ENCODE results near the gene YIPF5. TPM values are rescaled to one million over a fixed set of nuclear protein-coding genes. Genes with fewer than 3 reads are reported as not detected.

Gene YIPF5
- total and polyA plus RNA-seq, 8 donors, result 5.6 to 41.6 (median 31.6) TPM

DNA sequence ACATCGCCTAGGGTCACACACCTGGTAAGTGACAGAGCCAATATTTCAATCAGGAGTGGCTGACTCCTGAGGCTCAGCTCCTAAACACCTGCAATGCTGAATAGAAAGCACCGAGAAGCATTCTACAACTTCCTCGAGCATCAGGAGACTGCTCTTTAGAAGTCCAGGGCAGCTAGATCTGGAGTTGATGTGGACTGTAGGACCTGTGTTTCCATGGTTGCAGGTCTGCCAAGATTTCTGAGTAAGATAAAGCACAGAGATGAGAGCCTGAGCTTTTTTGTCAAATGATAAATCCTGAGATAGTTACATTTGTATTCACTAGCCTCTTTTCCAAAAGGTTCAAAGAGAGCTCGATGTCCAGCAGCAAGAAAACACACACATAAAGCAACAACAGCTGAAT is 43.8 kb downstream of the YIPF5 start:
- Histone ChIP-seq H3K4me3 (no peak overlapping the region), H3K27ac (no peak overlapping the region), H3K4me1 (no peaks in the 10 kb centered on the region), H3K36me3 (no peaks in the 10 kb centered on the region), H3K27me3 (no peaks in the 10 kb centered on the region), H3K9me3 (no peaks in the 10 kb centered on the region)
- no peak for ATAC-seq
- FAIRE-seq, result no peak
- DNase-seq, result no peak
- WGBS, 2 donors, result 79 to 89% methylated on average over 4 of the region's 4 CpGs
- TF ChIP-seq, protein P1, sequence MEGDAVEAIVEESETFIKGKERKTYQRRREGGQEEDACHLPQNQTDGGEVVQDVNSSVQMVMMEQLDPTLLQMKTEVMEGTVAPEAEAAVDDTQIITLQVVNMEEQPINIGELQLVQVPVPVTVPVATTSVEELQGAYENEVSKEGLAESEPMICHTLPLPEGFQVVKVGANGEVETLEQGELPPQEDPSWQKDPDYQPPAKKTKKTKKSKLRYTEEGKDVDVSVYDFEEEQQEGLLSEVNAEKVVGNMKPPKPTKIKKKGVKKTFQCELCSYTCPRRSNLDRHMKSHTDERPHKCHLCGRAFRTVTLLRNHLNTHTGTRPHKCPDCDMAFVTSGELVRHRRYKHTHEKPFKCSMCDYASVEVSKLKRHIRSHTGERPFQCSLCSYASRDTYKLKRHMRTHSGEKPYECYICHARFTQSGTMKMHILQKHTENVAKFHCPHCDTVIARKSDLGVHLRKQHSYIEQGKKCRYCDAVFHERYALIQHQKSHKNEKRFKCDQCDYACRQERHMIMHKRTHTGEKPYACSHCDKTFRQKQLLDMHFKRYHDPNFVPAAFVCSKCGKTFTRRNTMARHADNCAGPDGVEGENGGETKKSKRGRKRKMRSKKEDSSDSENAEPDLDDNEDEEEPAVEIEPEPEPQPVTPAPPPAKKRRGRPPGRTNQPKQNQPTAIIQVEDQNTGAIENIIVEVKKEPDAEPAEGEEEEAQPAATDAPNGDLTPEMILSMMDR (IDR thresholded peaks at IDR 0.05), result no peak
- intact Hi-C loops (cut with DNase I), result no loop called here

DNA sequence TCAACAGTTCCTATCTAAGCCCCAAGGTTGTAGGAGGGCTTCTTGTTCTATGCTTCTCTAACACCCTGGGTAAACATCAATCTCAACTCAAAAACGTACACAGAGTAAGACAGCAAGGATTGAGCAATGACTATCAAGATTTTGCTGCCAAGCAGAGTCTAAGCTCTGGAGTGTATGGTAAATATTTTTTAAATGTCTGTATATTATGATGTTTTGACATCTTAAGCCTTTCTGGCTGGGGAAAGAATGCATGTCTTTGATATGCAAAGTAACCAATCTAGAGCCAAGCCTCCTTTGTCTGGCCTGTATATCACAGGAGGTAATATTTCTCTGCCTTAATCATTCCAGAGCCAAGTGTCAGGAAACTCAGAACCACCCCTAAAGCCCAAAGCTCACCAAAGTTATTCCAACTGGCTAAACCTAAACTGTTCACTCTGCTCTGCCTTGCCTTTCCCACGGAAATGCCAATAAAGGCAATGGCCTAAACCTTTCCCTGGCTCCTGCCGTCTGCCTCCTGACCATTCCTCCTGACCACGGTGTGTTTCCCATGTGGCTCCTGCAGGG is 45.2 kb downstream of the YIPF5 start:
- H3K27ac ChIP-seq, result no peak overlapping the region
- TF ChIP-seq, protein P1 (IDR thresholded peaks at IDR 0.05), result no peak
- H3K27me3 ChIP-seq, result no peaks in the 10 kb centered on the region
- H3K9me3 ChIP-seq, result no peaks in the 10 kb centered on the region
- no peaks in the 10 kb centered on the region for H3K36me3 ChIP-seq
- 65 to 67% methylated on average over 4 of the region's 4 CpGs for WGBS, 2 donors
- H3K4me3 ChIP-seq, result no peak overlapping the region
- intact Hi-C loops (cut with DNase I), result no loop called here
- ATAC-seq (no peak), DNase-seq (no peak), FAIRE-seq (no peak)
- no peaks in the 10 kb centered on the region for H3K4me1 ChIP-seq

DNA sequence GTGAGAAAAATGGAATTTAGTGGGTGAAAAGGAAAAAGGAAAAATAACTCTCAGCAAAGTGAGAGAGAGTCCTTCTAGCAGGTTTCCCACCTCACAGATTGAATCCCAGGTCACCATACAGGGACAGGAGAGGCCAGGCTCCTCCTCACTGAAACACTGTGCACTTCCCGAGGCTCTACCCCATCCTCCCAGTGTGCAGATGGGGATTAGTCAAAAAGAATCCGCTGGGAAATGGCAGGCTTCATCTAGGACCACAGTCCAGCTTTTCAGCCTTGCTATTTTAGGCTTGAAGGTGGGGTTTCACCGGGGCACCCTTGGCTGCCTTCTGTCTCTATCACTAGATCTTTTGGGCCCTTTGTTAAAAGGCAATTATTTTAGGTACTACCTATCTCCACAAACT is 47.8 kb downstream of the YIPF5 start:
- DNase-seq (no peak), ATAC-seq (no peak), FAIRE-seq (no peak)
- TF ChIP-seq, protein P1 (IDR thresholded peaks at IDR 0.05), result no peak
- intact Hi-C loops (cut with DNase I), result no loop called here
- Histone ChIP-seq H3K9me3 (no peaks in the 10 kb centered on the region), H3K27ac (no peak overlapping the region), H3K4me1 (no peaks in the 10 kb centered on the region), H3K36me3 (no peaks in the 10 kb centered on the region), H3K27me3 (no peaks in the 10 kb centered on the region), H3K4me3 (no peak overlapping the region)
- WGBS, 2 donors, result 87 to 88% methylated on average over 3 of the region's 3 CpGs

DNA sequence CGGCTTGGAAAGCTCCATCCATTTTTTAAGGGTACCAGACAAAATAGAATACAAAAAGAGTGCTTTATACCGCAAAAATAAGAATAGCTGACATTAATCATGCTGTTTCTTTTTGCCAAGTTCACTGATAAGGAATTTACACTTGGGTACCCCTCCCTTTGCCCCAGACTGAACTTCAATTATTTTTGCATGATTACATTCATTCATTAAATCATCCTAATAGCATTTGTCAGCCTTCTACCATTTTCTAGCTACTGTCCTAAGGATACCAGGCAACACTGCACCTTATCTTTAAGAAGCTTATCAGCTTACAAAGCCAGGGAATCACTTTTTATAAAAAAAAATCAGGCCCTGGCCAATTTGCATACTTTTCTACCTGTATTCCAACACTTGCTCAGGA is 48.4 kb downstream of the YIPF5 start:
- FAIRE-seq (no peak), ATAC-seq (no peak), DNase-seq (no peak)
- Histone ChIP-seq H3K4me3 (no peak overlapping the region), H3K9me3 (no peaks in the 10 kb centered on the region), H3K27me3 (no peaks in the 10 kb centered on the region), H3K27ac (no peak overlapping the region), H3K4me1 (no peaks in the 10 kb centered on the region), H3K36me3 (no peaks in the 10 kb centered on the region)
- WGBS, 2 donors, result 52 to 56% methylated on average over 2 of the region's 2 CpGs
- intact Hi-C loops (cut with DNase I), result no loop called here
- TF ChIP-seq, protein P1 (IDR thresholded peaks at IDR 0.05), result no peak

DNA sequence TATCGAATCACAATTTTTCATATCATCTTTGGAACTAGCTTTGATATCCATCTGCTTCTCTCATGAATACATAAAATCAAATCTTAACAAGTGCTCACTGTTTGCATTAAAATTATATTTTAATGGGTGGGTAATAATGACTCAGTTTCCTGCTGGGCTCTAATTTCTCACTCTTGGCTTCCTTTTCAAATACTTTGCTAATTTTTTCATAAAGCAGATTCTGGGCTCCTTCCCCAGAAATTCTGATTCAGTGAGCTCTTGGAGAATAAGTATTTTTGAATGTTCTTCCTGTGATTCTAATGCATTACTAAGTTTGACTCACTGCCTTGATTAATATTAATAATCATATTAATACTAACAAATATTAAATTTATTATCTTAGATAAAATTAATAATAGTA is 48.9 kb downstream of the YIPF5 start:
- H3K9me3 ChIP-seq, result no peaks in the 10 kb centered on the region

More for the DNA sequence above, 48.9 kb downstream of the YIPF5 start:
- Histone ChIP-seq H3K36me3 (no peaks in the 10 kb centered on the region), H3K4me3 (no peak overlapping the region), H3K27me3 (no peaks in the 10 kb centered on the region), H3K4me1 (no peaks in the 10 kb centered on the region), H3K27ac (no peak overlapping the region)
- intact Hi-C loops (cut with DNase I), result no loop called here
- DNase-seq (no peak), FAIRE-seq (no peak), ATAC-seq (no peak)
- TF ChIP-seq, protein P1 (IDR thresholded peaks at IDR 0.05), result no peak
- WGBS, 2 donors, result 80 to 95% methylated on average over 1 of the region's 1 CpG
